ENCODE measurements around the gene FAM228A.

GRCh38 chr2:24205131-24205530 is 30.3 kb downstream of the FAM228A start:
- no peak for TF ChIP-seq EZH2phosphoT487 (conservative IDR thresholded peaks at IDR 0.05; ENCODE audit: low read length)
- no peak for TF ChIP-seq CTCF (IDR thresholded peaks at IDR 0.05; ENCODE audit: insufficient read depth, low read length, poor library complexity, severe bottlenecking)

All from SU-DHL-6 (cell line).